Aorta (tissue), 5 donors: ENCODE results near the gene MYO18B. TPM values are rescaled to one million over a fixed set of nuclear protein-coding genes. Genes with fewer than 3 reads are reported as not detected.
"Not testable (repeated sequence)": the region's sequence is repeated elsewhere in the genome, so short reads cannot be mapped to it uniquely, and the experiment has no call there.

Source experiments
- ATAC-seq: fragments of 200-7000 bp; cut with Tn5 transposase; one replicate; pipeline ENCODE4 v1.9.1; 2022; ENCODE audit warnings: moderate library complexity; ENCODE audit not compliant: low FRiP score
- DNase-seq, 2 donors: peaks; one replicate each; pipeline ENCODE4 v3.0.0-alpha.2; 2020
- H3K27ac ChIP-seq, 2 donors: one replicate each; pipeline ENCODE4 v1.5.1; 2013; ENCODE audit warnings: low read length in 2 of 2, mild to moderate bottlenecking in 2 of 2, moderate library complexity in 2 of 2, control low read depth in 1 of 2, inconsistent platforms in 1 of 2, low read depth in 1 of 2
- H3K27me3 ChIP-seq, 2 donors: one replicate each; pipeline ENCODE4 v1.6.1; 2013; ENCODE audit warnings: control low read depth in 1 of 2, low read length in 1 of 2, mild to moderate bottlenecking in 1 of 2, moderate library complexity in 1 of 2; ENCODE audit not compliant: insufficient read depth in 2 of 2, control insufficient read depth in 1 of 2
- H3K36me3 ChIP-seq, 2 donors: one replicate each; pipeline ENCODE4 v1.6.1; 2013; ENCODE audit warnings: control low read depth in 1 of 2, low read length in 1 of 2, mild to moderate bottlenecking in 1 of 2; ENCODE audit not compliant: insufficient read depth in 2 of 2, control insufficient read depth in 1 of 2
- H3K4me1 ChIP-seq, 2 donors: one replicate each; pipeline ENCODE4 v1.6.1; 2013; ENCODE audit warnings: low read length in 2 of 2, control low read depth in 1 of 2, mild to moderate bottlenecking in 1 of 2, moderate library complexity in 1 of 2; ENCODE audit not compliant: insufficient read depth in 2 of 2, control insufficient read depth in 1 of 2
- H3K4me3 ChIP-seq, 2 donors: one replicate each; pipeline ENCODE4 v1.5.1; 2013; ENCODE audit warnings: low read length in 2 of 2, control low read depth in 1 of 2, mild to moderate bottlenecking in 1 of 2
- H3K9me3 ChIP-seq: one replicate; pipeline ENCODE4 v1.6.1; 2013; ENCODE audit warnings: mild to moderate bottlenecking, low read length; ENCODE audit not compliant: control insufficient read depth
- WGBS, 2 donors: extraction: QIAGEN DNeasy Blood & Tissue Kit; methylation state at CpG; one replicate each; pipeline ENCODE4 v1.1.7; 2013; 5-methylcytosine and 5-hydroxymethylcytosine counted together
- intact Hi-C, 2 donors: fragments of 100-400 bp; cut with DNase I; formaldehyde crosslinking; loops; one replicate each; pipeline versions ENCODE4 v1.14.2 to v1.15.0; 2022
- polyA plus RNA-seq, 2 donors: library from polyadenylated mRNA; stranded (reverse); fragments of 200-250 nt; gene quantifications; one replicate each; pipeline ENCODE4 v1.2.3, GENCODE V29; 2013
- total RNA-seq, 2 donors: library from RNA; stranded (reverse); fragmentation: NEBNext Ultra II Directional; extraction: Animal tissue kit (Norgen Biotek cat#: 25700); gene quantifications; one replicate each; pipeline ENCODE4 v1.2.1, GENCODE V29; 2021
- donor health status: healthy with polysubstance abuse.
- donor health status: Bipolar disorder and iron deficiency.
- donor health status: DM: no; HTN: no; CAD: no.
- donor health status: DM: no; HTN: no; CAD: no.
- donor health status: DM: yes; HTN: yes; CAD: no.

Gene MYO18B
- total and polyA plus RNA-seq, 4 donors: 10.1 to 31.6 (median 22.1) TPM

- no peaks in the 10 kb centered on the region for H3K36me3 ChIP-seq
- no peak overlapping the region for H3K27ac ChIP-seq
- H3K27me3 ChIP-seq: no peaks in the 10 kb centered on the region
- H3K9me3 ChIP-seq: no peaks in the 10 kb centered on the region
- no peak for ATAC-seq
- WGBS, 2 donors: 90 to 93% methylated on average over 7 of the region's 7 CpGs
- no peak overlapping the region for H3K4me3 ChIP-seq
- no peaks in the 10 kb centered on the region for H3K4me1 ChIP-seq
- intact Hi-C loops: no loop called here
- no peak for DNase-seq
Measured at GRCh38 chr22:25698461-25698860, 43.5 kb upstream of the MYO18B start.

GRCh38 chr22:25698978-25699377 lies 43.0 kb upstream of the MYO18B start:
- Histone ChIP-seq H3K36me3 (no peaks in the 10 kb centered on the region), H3K27ac (no peak overlapping the region), H3K4me3 (no peak overlapping the region), H3K9me3 (no peaks in the 10 kb centered on the region), H3K27me3 (no peaks in the 10 kb centered on the region), H3K4me1 (no peaks in the 10 kb centered on the region)
- DNase-seq (no peak), ATAC-seq (no peak)
- intact Hi-C loops: no loop called here
- 89 to 91% methylated on average over 6 of the region's 6 CpGs for whole genome bisulfite sequencing, 2 donors

- Histone ChIP-seq H3K9me3 (no peaks in the 10 kb centered on the region), H3K27ac (no peak overlapping the region), H3K4me1 (no peaks in the 10 kb centered on the region), H3K27me3 (no peaks in the 10 kb centered on the region), H3K4me3 (no peak overlapping the region), H3K36me3 (no peaks in the 10 kb centered on the region)
- intact Hi-C loops: loop anchor here (5.0 to 10.0 kb wide), 3 partner anchors 71 to 239 kb away; no protein-coding TSS in a partner anchor
- 48 to 51% methylated on average over 13 of the region's 13 CpGs for WGBS, 2 donors
- ATAC-seq (peak; percentile 67), DNase-seq (no peak)
Measured at GRCh38 chr22:25701056-25701780, 40.8 kb upstream of the MYO18B start.

- Histone ChIP-seq H3K4me3 (no peak overlapping the region), H3K4me1 (no peaks in the 10 kb centered on the region), H3K9me3 (no peaks in the 10 kb centered on the region), H3K36me3 (no peaks in the 10 kb centered on the region), H3K27ac (no peak overlapping the region), H3K27me3 (no peaks in the 10 kb centered on the region)
- intact Hi-C loops: loop anchor here (5.0 to 10.0 kb wide), 3 partner anchors 70 to 240 kb away; no protein-coding TSS in a partner anchor
- DNase-seq (no peak), ATAC-seq (no peak)
Measured at GRCh38 chr22:25702040-25702439, 39.9 kb upstream of the MYO18B start.

- 87 to 89% methylated on average over 7 of the region's 7 CpGs for WGBS, 2 donors
- intact Hi-C loops: loop anchor here (5.0 to 10.0 kb wide), 3 partner anchors 70 to 240 kb away; no protein-coding TSS in a partner anchor
- H3K9me3 ChIP-seq: no peaks in the 10 kb centered on the region
Measured at GRCh38 chr22:25702571-25703167, 39.3 kb upstream of the MYO18B start.

GRCh38 chr22:25704701-25705100 lies 37.3 kb upstream of the MYO18B start:
- Histone ChIP-seq H3K9me3 (no peaks in the 10 kb centered on the region), H3K27ac (no peak overlapping the region), H3K27me3 (no peaks in the 10 kb centered on the region), H3K4me3 (no peak overlapping the region), H3K36me3 (no peaks in the 10 kb centered on the region), H3K4me1 (no peaks in the 10 kb centered on the region)
- ATAC-seq: no peak
- 92 to 96% methylated on average over 2 of the region's 2 CpGs for WGBS, 2 donors
- intact Hi-C loops: loop anchor here (5.0 to 10.0 kb wide), 3 partner anchors 68 to 242 kb away; no protein-coding TSS in a partner anchor
- DNase-seq: no peak

More at GRCh38 chr22:25702571-25703167, 39.3 kb upstream of the MYO18B start:
- DNase-seq: no peak
- ATAC-seq: no peak
- no peaks in the 10 kb centered on the region for H3K36me3 ChIP-seq
- no peak overlapping the region for H3K4me3 ChIP-seq
- no peaks in the 10 kb centered on the region for H3K4me1 ChIP-seq
- no peak overlapping the region for H3K27ac ChIP-seq
- no peaks in the 10 kb centered on the region for H3K27me3 ChIP-seq

GRCh38 chr22:25706197-25706596 lies 35.8 kb upstream of the MYO18B start:
- Histone ChIP-seq H3K4me3 (no peak overlapping the region), H3K4me1 (no peaks in the 10 kb centered on the region), H3K36me3 (no peaks in the 10 kb centered on the region), H3K9me3 (no peaks in the 10 kb centered on the region), H3K27ac (no peak overlapping the region), H3K27me3 (no peaks in the 10 kb centered on the region)
- intact Hi-C loops: loop anchor here (5.0 to 10.0 kb wide), 2 partner anchors 66 to 231 kb away; no protein-coding TSS in a partner anchor
- 76 to 77% methylated on average over 5 of the region's 5 CpGs for WGBS, 2 donors
- DNase-seq (no peak), ATAC-seq (no peak)

GRCh38 chr22:25708430-25708829 lies 33.6 kb upstream of the MYO18B start:
- H3K4me3 ChIP-seq, ATAC-seq, DNase-seq, H3K27me3 ChIP-seq, H3K4me1 ChIP-seq, H3K9me3 ChIP-seq, H3K27ac ChIP-seq, H3K36me3 ChIP-seq: not testable (repeated sequence)
- intact Hi-C loops: loop anchor here (5.0 to 10.0 kb wide), 2 partner anchors 64 to 234 kb away; no protein-coding TSS in a partner anchor
- WGBS, 2 donors: 62 to 68% methylated on average over 6 of the region's 6 CpGs
